Activated CD4-positive, alpha-beta memory T cell treated with anti-CD3 and anti-CD28 coated beads for 36 hours (primary cell): Measurements from ENCODE around the gene NTN4. TPM values are rescaled to one million over a fixed set of nuclear protein-coding genes. Genes with fewer than 3 reads are reported as not detected.

Experiments used
- CTCF ChIA-PET: fragments of 350-600 bp; sonication (Branson Sonifier 250); formaldehyde crosslinking; loops from one replicate; lab custom pipeline; 2021; ENCODE audit warnings: antibody characterized with exemption, inconsistent platforms; lab: Charles Lee
- POLR2A ChIA-PET: fragments of 350-600 bp; sonication (Branson Sonifier 250); formaldehyde crosslinking; loops from one replicate; lab custom pipeline; 2021; ENCODE audit warnings: antibody characterized with exemption; lab: Charles Lee
- DNase-seq: peaks from one replicate; pipeline ENCODE4 v3.0.0-alpha.2; 2020
- H3K27ac Mint-ChIP-seq: one replicate; pipeline ENCODE4 v1.8.0; 2021; ENCODE audit warnings: mixed read lengths
- H3K27me3 Mint-ChIP-seq: one replicate; pipeline ENCODE4 v1.8.0; 2021; ENCODE audit warnings: mixed read lengths
- H3K36me3 Mint-ChIP-seq: one replicate; pipeline ENCODE4 v1.8.0; 2021; ENCODE audit warnings: mixed read lengths
- H3K4me1 Mint-ChIP-seq: one replicate; pipeline ENCODE4 v1.8.0; 2021; ENCODE audit warnings: low read depth, mixed read lengths
- H3K4me3 Mint-ChIP-seq: one replicate; pipeline ENCODE4 v1.8.0; 2021; ENCODE audit warnings: mild to moderate bottlenecking, mixed read lengths
- H3K9me3 Mint-ChIP-seq: one replicate; pipeline ENCODE4 v1.8.0; 2021; ENCODE audit warnings: mixed read lengths
- intact Hi-C: fragments of 100-400 bp; cut with micrococcal nuclease; formaldehyde crosslinking; loops from one replicate; pipeline ENCODE4 v1.15.1; 2023
- total RNA-seq, 2 experiments: library from RNA; stranded (reverse); gene quantifications; one replicate each; pipeline ENCODE4 v1.2.3, GENCODE V29; 2021

NTN4 gene
- total RNA-seq, 2 experiments from 2014 or later, result 0.29 TPM; not detected in 1

GRCh38 chr12:95717316-95717928, 73.1 kb downstream of the NTN4 start:
- ChIA-PET CTCF (no interaction called here), POLR2A (no interaction called here)
- intact Hi-C loops, result no loop called here
- no peaks in the 10 kb centered on the region for H3K9me3 Mint-ChIP-seq
- H3K4me3 Mint-ChIP-seq, result no peak overlapping the region
- no peak for DNase-seq
- peaks cover 2% of the 10 kb centered on the region for H3K27me3 Mint-ChIP-seq
- H3K4me1 Mint-ChIP-seq, result no peaks in the 10 kb centered on the region
- H3K36me3 Mint-ChIP-seq, result no peaks in the 10 kb centered on the region
- no peak overlapping the region for H3K27ac Mint-ChIP-seq

DNA sequence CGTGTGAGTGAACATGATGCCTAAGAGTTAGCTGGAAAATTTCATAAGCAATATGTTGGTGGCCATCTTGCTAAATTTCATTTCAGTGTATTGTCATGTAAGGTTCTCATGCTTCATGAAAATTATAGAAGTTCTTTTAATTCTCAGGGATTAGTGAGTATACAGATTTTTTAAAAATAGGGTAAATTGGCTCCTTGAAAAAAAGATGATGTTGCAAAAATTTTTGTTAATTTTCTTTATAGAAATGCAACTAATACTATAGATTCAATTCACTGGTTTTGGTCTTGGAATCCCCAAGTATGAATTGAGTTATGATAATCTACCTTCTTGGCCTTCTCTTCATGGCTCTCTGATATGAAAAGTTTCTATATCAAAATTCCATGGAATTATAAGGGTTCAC, 75.4 kb downstream of the NTN4 start:
- POLR2A ChIA-PET, result no interaction called here
- intact Hi-C loops, result no loop called here

GRCh38 chr12:95712269-95712668, 78.3 kb downstream of the NTN4 start:
- no peak overlapping the region for H3K4me3 Mint-ChIP-seq
- H3K36me3 Mint-ChIP-seq, result no peaks in the 10 kb centered on the region
- peaks cover 2% of the 10 kb centered on the region for H3K27me3 Mint-ChIP-seq
- no peak overlapping the region for H3K27ac Mint-ChIP-seq
- no peaks in the 10 kb centered on the region for H3K9me3 Mint-ChIP-seq
- no peaks in the 10 kb centered on the region for H3K4me1 Mint-ChIP-seq
- ChIA-PET POLR2A (no interaction called here), CTCF (no interaction called here)
- intact Hi-C loops, result no loop called here
- no peak for DNase-seq

More for the DNA sequence above, 75.4 kb downstream of the NTN4 start:
- Mint-ChIP-seq H3K4me1 (no peaks in the 10 kb centered on the region), H3K36me3 (no peaks in the 10 kb centered on the region), H3K4me3 (no peak overlapping the region), H3K9me3 (no peaks in the 10 kb centered on the region), H3K27me3 (peaks cover 2% of the 10 kb centered on the region), H3K27ac (no peak overlapping the region)
- CTCF ChIA-PET, result no interaction called here
- no peak for DNase-seq

- intact Hi-C loops, result no loop called here
- Mint-ChIP-seq H3K4me1 (no peaks in the 10 kb centered on the region), H3K36me3 (no peaks in the 10 kb centered on the region), H3K27ac (no peak overlapping the region), H3K4me3 (no peak overlapping the region), H3K27me3 (peaks cover 2% of the 10 kb centered on the region), H3K9me3 (no peaks in the 10 kb centered on the region)
- POLR2A ChIA-PET, result no interaction called here
- DNase-seq, result no peak
- CTCF ChIA-PET, result no interaction called here
Observed at GRCh38 chr12:95710386-95710785, 80.2 kb downstream of the NTN4 start.

- H3K27me3 Mint-ChIP-seq, result peaks cover 2% of the 10 kb centered on the region
- no peaks in the 10 kb centered on the region for H3K9me3 Mint-ChIP-seq
- ChIA-PET CTCF (no interaction called here), POLR2A (no interaction called here)
- intact Hi-C loops, result no loop called here
- H3K27ac Mint-ChIP-seq, result no peak overlapping the region
- H3K36me3 Mint-ChIP-seq, result no peaks in the 10 kb centered on the region
- no peaks in the 10 kb centered on the region for H3K4me1 Mint-ChIP-seq
- no peak overlapping the region for H3K4me3 Mint-ChIP-seq
- DNase-seq, result no peak
Observed at GRCh38 chr12:95709152-95709551, 81.4 kb downstream of the NTN4 start.

DNA sequence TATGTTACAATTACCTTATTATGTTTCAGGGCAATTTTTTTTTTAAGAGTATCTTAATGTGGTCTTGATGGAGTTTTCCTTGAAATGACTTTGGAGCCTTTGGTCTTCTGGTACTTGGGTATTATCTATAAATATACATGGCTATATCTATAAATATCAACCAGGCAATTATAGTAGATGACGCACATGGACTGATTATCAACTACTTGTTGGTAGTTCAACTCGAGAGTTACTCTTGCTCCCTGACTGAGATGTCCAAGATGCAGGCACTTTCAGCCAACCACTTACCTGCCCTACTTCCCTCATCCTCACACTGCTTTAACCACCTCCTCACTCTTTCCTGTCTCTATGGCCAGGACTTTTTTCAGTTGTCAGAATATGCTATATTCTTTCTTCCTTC, 85.4 kb downstream of the NTN4 start:
- Mint-ChIP-seq H3K4me3 (no peak overlapping the region), H3K4me1 (peaks cover 2% of the 10 kb centered on the region), H3K9me3 (no peaks in the 10 kb centered on the region), H3K27me3 (peaks cover 6% of the 10 kb centered on the region), H3K27ac (no peak overlapping the region), H3K36me3 (no peaks in the 10 kb centered on the region)
- CTCF ChIA-PET, result no interaction called here
- POLR2A ChIA-PET, result no interaction called here
- intact Hi-C loops, result no loop called here
- DNase-seq, result no peak

GRCh38 chr12:95703986-95704385, 86.6 kb downstream of the NTN4 start:
- Mint-ChIP-seq H3K27ac (no peak overlapping the region), H3K36me3 (no peaks in the 10 kb centered on the region), H3K27me3 (peaks cover 4% of the 10 kb centered on the region), H3K4me3 (no peak overlapping the region), H3K9me3 (no peaks in the 10 kb centered on the region), H3K4me1 (peaks cover 2% of the 10 kb centered on the region)
- intact Hi-C loops, result no loop called here
- DNase-seq, result no peak
- CTCF ChIA-PET, result no interaction called here
- POLR2A ChIA-PET, result no interaction called here

DNA sequence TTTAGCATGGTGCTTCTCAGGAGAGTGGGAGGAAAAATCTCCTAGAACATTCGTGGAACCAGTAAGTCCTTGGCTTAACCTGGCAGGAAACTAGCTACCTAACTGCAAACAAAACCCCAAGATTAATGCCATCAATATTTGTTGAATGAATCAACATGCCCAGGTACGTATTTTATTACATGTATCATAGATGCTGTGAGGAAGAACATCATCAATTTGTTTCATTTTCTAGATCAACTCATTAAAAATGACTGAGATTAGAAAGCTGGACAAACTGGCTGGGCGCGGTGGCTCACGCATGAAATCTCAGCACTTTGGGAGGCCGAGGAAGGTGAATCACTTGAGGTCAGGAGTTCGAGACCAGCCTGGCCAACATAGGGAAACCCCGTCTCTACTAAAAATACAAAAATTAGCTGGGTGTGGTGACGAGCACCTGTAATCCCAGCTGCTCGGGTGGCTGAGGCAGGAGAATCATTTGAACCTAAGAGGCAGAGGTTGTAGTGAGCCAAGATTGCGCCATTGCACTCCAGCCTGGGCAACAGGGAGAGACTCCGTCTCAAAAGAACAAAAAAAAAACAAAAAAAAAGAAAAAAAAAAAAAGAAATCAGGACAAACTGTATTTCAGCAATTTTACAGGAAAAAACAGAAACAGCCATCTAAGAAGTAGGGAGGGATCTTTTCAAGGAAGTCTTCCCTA, 88.7 kb downstream of the NTN4 start:
- no peak overlapping the region for H3K27ac Mint-ChIP-seq
- peaks cover 4% of the 10 kb centered on the region for H3K27me3 Mint-ChIP-seq
- CTCF ChIA-PET, result no interaction called here

DNA sequence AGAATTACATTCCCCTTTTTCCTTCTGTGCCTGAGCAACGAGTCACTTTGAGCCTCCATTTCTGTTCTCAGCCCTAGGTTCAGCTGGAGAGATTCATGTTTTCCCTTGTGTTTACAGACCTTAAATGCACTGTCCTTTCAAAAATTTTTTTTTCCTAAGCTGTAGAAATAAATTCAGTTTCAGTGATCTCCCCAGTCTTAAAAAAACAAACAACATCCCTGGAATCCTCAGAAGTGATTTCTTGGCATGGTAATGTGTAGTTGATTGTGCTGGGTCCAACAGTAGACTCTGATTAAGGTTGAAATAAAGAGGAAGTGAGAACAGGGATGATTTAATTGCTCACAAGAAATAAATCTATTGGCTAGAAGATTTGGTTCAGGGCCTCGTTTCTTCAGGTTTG, 89.3 kb downstream of the NTN4 start:
- peaks cover 2% of the 10 kb centered on the region for H3K4me1 Mint-ChIP-seq
- POLR2A ChIA-PET, result no interaction called here
- no peak for DNase-seq
- intact Hi-C loops, result no loop called here
- H3K9me3 Mint-ChIP-seq, result no peaks in the 10 kb centered on the region
- H3K36me3 Mint-ChIP-seq, result no peaks in the 10 kb centered on the region
- no peak overlapping the region for H3K4me3 Mint-ChIP-seq
- no peak overlapping the region for H3K27ac Mint-ChIP-seq
- CTCF ChIA-PET, result no interaction called here
- peaks cover 7% of the 10 kb centered on the region for H3K27me3 Mint-ChIP-seq

More for the DNA sequence above, 88.7 kb downstream of the NTN4 start:
- intact Hi-C loops, result no loop called here
- Mint-ChIP-seq H3K36me3 (no peaks in the 10 kb centered on the region), H3K4me1 (peaks cover 2% of the 10 kb centered on the region), H3K4me3 (no peak overlapping the region), H3K9me3 (no peaks in the 10 kb centered on the region)
- POLR2A ChIA-PET, result no interaction called here
- DNase-seq, result no peak

DNA sequence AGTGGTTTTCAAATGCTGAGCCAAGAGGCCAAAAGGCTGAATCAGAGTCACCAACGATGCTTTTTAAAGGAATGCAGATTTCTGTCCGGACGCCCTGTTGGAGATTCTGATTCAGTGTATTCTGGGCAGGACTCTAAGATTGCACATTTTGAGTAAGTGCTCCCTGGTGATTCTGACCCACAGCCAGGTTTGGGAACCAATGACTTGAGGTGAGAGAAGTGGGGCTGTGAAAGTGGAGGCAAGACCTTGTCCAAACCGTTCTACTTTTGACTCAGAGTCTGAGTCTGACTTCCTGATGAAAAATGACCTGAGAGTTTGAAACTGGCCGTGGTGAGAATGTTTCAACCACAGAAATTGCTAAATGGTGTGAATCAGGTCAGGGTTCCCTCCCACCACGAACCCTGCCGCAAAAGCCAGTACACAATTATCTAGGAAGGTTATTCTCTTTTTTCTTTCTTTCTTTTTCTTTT, 90.2 kb downstream of the NTN4 start:
- DNase-seq, result peak; percentile 13

DNA sequence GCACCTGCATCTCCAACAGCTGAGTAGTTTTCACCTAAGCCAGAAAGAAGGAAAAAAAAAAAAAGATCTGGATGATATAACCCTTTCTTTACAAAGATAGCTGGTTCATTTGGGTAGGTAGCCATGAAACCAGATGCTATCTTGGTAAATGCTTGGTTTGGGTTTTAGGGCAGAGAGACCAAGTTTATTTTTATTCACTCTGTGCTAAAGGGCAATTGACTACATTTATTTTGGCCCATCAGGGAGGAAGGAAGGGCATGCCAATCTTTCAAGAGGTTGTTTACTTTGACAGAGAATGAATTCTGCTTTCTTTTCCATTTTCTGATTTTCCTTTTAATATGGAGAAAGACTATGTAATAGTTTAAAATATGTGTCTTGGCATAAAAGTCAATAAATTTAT, 91.0 kb downstream of the NTN4 start:
- DNase-seq, result no peak
- intact Hi-C loops, result no loop called here
- peaks cover 7% of the 10 kb centered on the region for H3K27me3 Mint-ChIP-seq
- ChIA-PET CTCF (interaction anchor here (0.6 kb wide), 1 partner anchor 17 kb away, joined by 3 read pairs; no protein-coding TSS in a partner anchor), POLR2A (no interaction called here)
- no peak overlapping the region for H3K4me3 Mint-ChIP-seq
- no peaks in the 10 kb centered on the region for H3K36me3 Mint-ChIP-seq
- peaks cover 2% of the 10 kb centered on the region for H3K4me1 Mint-ChIP-seq
- no peak overlapping the region for H3K27ac Mint-ChIP-seq
- no peaks in the 10 kb centered on the region for H3K9me3 Mint-ChIP-seq

More for the DNA sequence above, 90.2 kb downstream of the NTN4 start:
- Mint-ChIP-seq H3K9me3 (no peaks in the 10 kb centered on the region), H3K4me3 (no peak overlapping the region), H3K27me3 (peaks cover 7% of the 10 kb centered on the region), H3K27ac (no peak overlapping the region), H3K36me3 (no peaks in the 10 kb centered on the region), H3K4me1 (peaks cover 2% of the 10 kb centered on the region)
- intact Hi-C loops, result no loop called here
- POLR2A ChIA-PET, result no interaction called here
- CTCF ChIA-PET, result no interaction called here

DNA sequence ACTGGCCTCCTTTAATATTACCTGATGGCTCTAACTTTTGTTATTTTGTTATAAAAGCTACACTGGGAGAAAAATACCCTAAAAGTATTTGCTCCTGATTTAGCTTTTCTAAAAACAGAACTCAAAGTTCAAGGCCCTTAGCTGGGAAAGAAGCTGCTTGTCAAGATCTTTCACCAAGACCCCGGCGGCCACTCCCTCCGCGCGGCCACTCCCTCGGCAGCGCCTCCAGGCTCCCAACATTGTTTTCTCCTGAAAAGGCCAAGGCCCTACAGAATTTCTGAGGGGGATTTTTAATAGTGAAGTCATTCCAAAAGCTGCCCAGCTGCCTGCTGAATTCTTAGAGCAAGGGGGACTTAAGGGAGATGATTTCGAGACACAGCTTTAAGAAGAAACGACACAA, 96.4 kb downstream of the NTN4 start:
- ChIA-PET CTCF (no interaction called here), POLR2A (no interaction called here)
- H3K4me3 Mint-ChIP-seq, result no peak overlapping the region

DNA sequence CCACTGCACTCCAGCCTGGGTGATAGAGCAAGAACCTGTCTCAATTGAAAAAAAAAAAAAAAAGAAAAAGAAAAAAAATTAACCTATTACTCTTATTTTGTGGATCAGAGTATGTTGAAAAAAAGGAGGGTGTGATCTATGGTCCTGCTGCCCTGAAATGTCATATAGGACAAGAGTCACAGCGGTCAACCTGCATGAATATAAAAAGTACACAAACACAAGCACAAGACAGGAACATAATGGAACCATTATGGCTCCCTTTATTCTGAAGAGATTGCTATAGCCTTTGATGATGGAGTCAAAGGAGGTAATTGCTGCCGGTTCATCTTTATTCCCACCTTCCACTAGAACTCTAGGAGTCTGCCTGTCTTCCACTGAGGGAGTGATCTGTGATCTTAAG, 96.9 kb downstream of the NTN4 start:
- intact Hi-C loops, result no loop called here

More for the DNA sequence above, 96.4 kb downstream of the NTN4 start:
- intact Hi-C loops, result no loop called here
- H3K27me3 Mint-ChIP-seq, result peaks cover 3% of the 10 kb centered on the region
- no peaks in the 10 kb centered on the region for H3K4me1 Mint-ChIP-seq
- no peaks in the 10 kb centered on the region for H3K36me3 Mint-ChIP-seq
- H3K9me3 Mint-ChIP-seq, result no peaks in the 10 kb centered on the region
- no peak for DNase-seq
- no peak overlapping the region for H3K27ac Mint-ChIP-seq

More for the DNA sequence above, 96.9 kb downstream of the NTN4 start:
- ChIA-PET POLR2A (no interaction called here), CTCF (no interaction called here)
- no peak for DNase-seq
- Mint-ChIP-seq H3K4me1 (no peaks in the 10 kb centered on the region), H3K4me3 (no peak overlapping the region), H3K9me3 (no peaks in the 10 kb centered on the region), H3K27ac (no peak overlapping the region), H3K27me3 (peaks cover 3% of the 10 kb centered on the region), H3K36me3 (no peaks in the 10 kb centered on the region)
